GM18498 (cell line): ENCODE data around the gene HYAL1.
A peak's percentile ranks its signal among the peaks of the same experiment; 100 is the strongest.
"Not testable (repeated sequence)": the region's sequence is repeated elsewhere in the genome, so short reads cannot be mapped to it uniquely, and the experiment has no call there.

Experiments used
- ATAC-seq: cut with Tn5 transposase; IDR thresholded peaks from one replicate; pipeline ENCODE4 v1.9.1; 2021; ENCODE audit warnings: mild to moderate bottlenecking, moderate library complexity; ENCODE audit not compliant: unreplicated experiment

HYAL1 gene

GRCh38 chr3:50262200-50262599, 41.2 kb downstream of the HYAL1 start:
- not testable (repeated sequence) for ATAC-seq

- ATAC-seq, result no peak
Observed at GRCh38 chr3:50261505-50261904, 41.9 kb downstream of the HYAL1 start.

GRCh38 chr3:50260942-50261441, 42.4 kb downstream of the HYAL1 start:
- ATAC-seq, result no peak

GRCh38 chr3:50260027-50260941, 43.1 kb downstream of the HYAL1 start:
- peak; percentile 89 for ATAC-seq

- peak; percentile 25 for ATAC-seq
Observed at GRCh38 chr3:50259432-50260026, 43.8 kb downstream of the HYAL1 start.

GRCh38 chr3:50258979-50259378, 44.4 kb downstream of the HYAL1 start:
- no peak for ATAC-seq

- no peak for ATAC-seq
Observed at GRCh38 chr3:50258029-50258680, 45.2 kb downstream of the HYAL1 start.

- ATAC-seq, result no peak
Observed at GRCh38 chr3:50256978-50257890, 46.1 kb downstream of the HYAL1 start.

- ATAC-seq, result no peak
Observed at GRCh38 chr3:50255251-50255615, 48.1 kb downstream of the HYAL1 start.

- no peak for ATAC-seq
Observed at GRCh38 chr3:50254577-50255250, 48.7 kb downstream of the HYAL1 start.

- no peak for ATAC-seq
Observed at GRCh38 chr3:50251220-50251619, 52.2 kb downstream of the HYAL1 start.

- no peak for ATAC-seq
Observed at GRCh38 chr3:50250514-50250913, 52.9 kb downstream of the HYAL1 start.
